ENCODE measurements around the gene TACR1. TPM values are rescaled to one million over a fixed set of nuclear protein-coding genes. Genes with fewer than 3 reads are reported as not detected.
A peak's percentile ranks its signal among the peaks of the same experiment; 100 is the strongest.

The TACR1 gene
- total RNA-seq, 1 experiment from 2014 or later: not detected

DNA sequence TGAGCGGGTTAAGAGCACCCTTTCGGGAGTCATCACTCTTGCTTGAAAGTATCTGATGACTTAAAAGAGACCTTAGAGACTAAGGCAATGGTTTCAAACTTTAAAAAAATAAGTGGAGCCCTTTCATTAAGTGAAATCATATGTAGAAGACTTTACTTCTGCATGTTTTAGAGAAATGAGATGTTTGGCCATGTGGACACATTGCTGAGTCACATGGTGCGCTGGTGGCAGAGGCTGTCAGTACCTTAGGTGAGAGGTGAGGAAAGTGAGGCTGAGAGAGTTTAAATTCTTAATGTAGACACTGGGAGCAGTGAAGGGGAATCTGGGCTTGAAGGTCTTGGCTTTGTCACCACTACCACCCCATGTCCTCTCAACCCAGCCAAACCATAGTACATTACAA, 109.8 kb downstream of the TACR1 start:
- Histone ChIP-seq H3K4me2 (no peak overlapping the region), H3K4me1 (replicated peaks; ENCODE audit: insufficient read depth) (no peaks in the 10 kb centered on the region), H3F3A (ENCODE audit: insufficient read depth, low read depth) (no peaks in the 10 kb centered on the region), H3K9me2 (ENCODE audit: insufficient read depth) (no peaks in the 10 kb centered on the region), H3K36me3 (ENCODE audit: low read depth) (no peaks in the 10 kb centered on the region), H4K20me1 (ENCODE audit: insufficient read depth) (no peaks in the 10 kb centered on the region), H3K4me3 (no peak overlapping the region), H3K27me3 (ENCODE audit: insufficient read depth, low read depth) (no peaks in the 10 kb centered on the region), H3K79me2 (ENCODE audit: low read depth) (no peaks in the 10 kb centered on the region), H3K27ac (no peak overlapping the region), H2AFZ (no peak overlapping the region), H3K9me3 (ENCODE audit: insufficient read depth, low read depth) (no peaks in the 10 kb centered on the region)
- no TSS peak for BruUV-seq (replicated peaks)
- TF ChIP-seq EZH2 (IDR thresholded peaks at IDR 0.05; ENCODE audit: low read depth): no peak
- CTCF ChIA-PET: no interaction called here
- no peak for DNase-seq
- intact Hi-C loops (cut with micrococcal nuclease; ENCODE audit: unreplicated experiment): no loop called here
- POLR2A ChIA-PET (ENCODE audit: unreplicated experiment): no interaction called here

DNA sequence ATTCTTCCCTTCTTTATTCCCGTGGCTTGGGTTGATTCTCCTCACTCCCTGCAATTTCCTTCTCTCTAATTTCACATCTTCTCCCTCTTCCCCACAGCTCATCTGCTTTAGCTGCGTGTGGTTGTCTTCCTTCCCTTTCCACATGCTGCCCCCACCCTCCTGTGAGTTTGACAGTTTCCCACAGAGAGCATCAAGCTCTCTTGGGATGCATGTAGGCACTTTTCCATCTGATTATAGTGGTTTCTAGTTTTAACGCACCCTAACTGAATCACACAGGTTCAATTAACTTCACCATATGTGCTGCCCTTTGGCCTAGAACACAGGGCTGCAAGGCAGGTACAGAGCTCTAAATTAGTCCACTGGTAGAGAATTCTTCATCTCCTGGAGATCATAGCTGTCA, 110.5 kb downstream of the TACR1 start:
- no TSS peak for BruUV-seq (replicated peaks)
- no peak for TF ChIP-seq EZH2 (IDR thresholded peaks at IDR 0.05; ENCODE audit: low read depth)
- TF ChIP-seq, protein P1, sequence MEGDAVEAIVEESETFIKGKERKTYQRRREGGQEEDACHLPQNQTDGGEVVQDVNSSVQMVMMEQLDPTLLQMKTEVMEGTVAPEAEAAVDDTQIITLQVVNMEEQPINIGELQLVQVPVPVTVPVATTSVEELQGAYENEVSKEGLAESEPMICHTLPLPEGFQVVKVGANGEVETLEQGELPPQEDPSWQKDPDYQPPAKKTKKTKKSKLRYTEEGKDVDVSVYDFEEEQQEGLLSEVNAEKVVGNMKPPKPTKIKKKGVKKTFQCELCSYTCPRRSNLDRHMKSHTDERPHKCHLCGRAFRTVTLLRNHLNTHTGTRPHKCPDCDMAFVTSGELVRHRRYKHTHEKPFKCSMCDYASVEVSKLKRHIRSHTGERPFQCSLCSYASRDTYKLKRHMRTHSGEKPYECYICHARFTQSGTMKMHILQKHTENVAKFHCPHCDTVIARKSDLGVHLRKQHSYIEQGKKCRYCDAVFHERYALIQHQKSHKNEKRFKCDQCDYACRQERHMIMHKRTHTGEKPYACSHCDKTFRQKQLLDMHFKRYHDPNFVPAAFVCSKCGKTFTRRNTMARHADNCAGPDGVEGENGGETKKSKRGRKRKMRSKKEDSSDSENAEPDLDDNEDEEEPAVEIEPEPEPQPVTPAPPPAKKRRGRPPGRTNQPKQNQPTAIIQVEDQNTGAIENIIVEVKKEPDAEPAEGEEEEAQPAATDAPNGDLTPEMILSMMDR (conservative IDR thresholded peaks at IDR 0.05): no peak
- Histone ChIP-seq H3K27ac (no peak overlapping the region), H3K27me3 (ENCODE audit: insufficient read depth, low read depth) (no peaks in the 10 kb centered on the region), H3K4me2 (no peak overlapping the region), H3K4me1 (replicated peaks; ENCODE audit: insufficient read depth) (no peaks in the 10 kb centered on the region), H3K36me3 (ENCODE audit: low read depth) (no peaks in the 10 kb centered on the region), H3K9me3 (ENCODE audit: insufficient read depth, low read depth) (no peaks in the 10 kb centered on the region), H3F3A (ENCODE audit: insufficient read depth, low read depth) (no peaks in the 10 kb centered on the region), H4K20me1 (ENCODE audit: insufficient read depth) (no peaks in the 10 kb centered on the region), H3K4me3 (no peak overlapping the region), H3K9me2 (ENCODE audit: insufficient read depth) (no peaks in the 10 kb centered on the region), H2AFZ (no peak overlapping the region), H3K79me2 (ENCODE audit: low read depth) (no peaks in the 10 kb centered on the region)
- ChIA-PET CTCF (no interaction called here), POLR2A (ENCODE audit: unreplicated experiment) (no interaction called here)
- intact Hi-C loops (cut with micrococcal nuclease; ENCODE audit: unreplicated experiment): no loop called here
- peak in 1 of 2 experiments; percentile 31 for DNase-seq

DNA sequence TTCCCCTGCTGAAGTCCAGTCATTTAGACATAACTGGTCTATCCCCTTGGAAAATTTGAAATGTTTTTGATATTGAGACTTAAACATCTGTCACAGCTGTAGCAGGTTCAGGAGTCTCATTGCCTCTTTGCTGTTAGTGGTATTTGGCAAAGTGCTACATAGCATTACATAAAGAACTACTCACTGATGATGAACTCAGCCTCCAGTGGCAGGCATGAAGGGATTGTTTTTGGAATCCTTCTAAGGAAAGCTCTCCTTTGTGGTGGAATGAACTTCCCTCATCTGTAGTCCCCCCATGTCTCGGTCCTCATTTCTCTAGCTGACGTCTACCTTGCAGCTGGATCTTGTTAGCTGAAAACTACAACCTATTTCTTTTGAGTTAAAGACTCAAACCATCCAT, 111.6 kb downstream of the TACR1 start:
- ChIA-PET POLR2A (ENCODE audit: unreplicated experiment) (no interaction called here), CTCF (no interaction called here)
- Histone ChIP-seq H3K27me3 (ENCODE audit: insufficient read depth, low read depth) (no peaks in the 10 kb centered on the region), H3K4me3 (no peak overlapping the region), H3K36me3 (ENCODE audit: low read depth) (no peaks in the 10 kb centered on the region), H3K79me2 (ENCODE audit: low read depth) (no peaks in the 10 kb centered on the region), H3F3A (ENCODE audit: insufficient read depth, low read depth) (no peaks in the 10 kb centered on the region), H3K4me2 (no peak overlapping the region), H4K20me1 (ENCODE audit: insufficient read depth) (no peaks in the 10 kb centered on the region), H3K27ac (no peak overlapping the region), H3K4me1 (replicated peaks; ENCODE audit: insufficient read depth) (no peaks in the 10 kb centered on the region), H3K9me3 (ENCODE audit: insufficient read depth, low read depth) (no peaks in the 10 kb centered on the region), H2AFZ (no peak overlapping the region), H3K9me2 (ENCODE audit: insufficient read depth) (no peaks in the 10 kb centered on the region)
- intact Hi-C loops (cut with micrococcal nuclease; ENCODE audit: unreplicated experiment): no loop called here
- DNase-seq: peak in 1 of 2 experiments; percentile 28
- no TSS peak for BruUV-seq (replicated peaks)
- TF ChIP-seq, protein P1 (conservative IDR thresholded peaks at IDR 0.05): no peak
- TF ChIP-seq EZH2 (IDR thresholded peaks at IDR 0.05; ENCODE audit: low read depth): no peak

DNA sequence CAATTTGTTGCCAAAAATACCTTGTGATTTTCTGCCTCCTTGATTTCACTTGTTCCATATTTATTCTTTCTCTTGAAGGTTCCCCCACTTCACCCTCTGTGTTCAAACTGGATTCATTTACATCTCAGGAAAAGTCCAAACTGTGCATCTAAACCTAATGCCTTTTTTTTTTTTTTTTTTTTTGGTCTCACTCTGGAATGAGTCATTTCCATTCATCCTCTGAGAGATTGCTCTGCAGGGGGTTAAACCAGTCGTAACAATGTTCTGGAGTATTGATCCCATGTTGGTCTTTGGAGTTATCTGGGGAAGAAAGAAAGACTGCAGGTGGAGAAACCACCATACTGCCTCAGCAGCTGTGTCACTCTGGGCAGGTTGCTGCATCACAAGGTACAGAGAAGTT, 119.7 kb downstream of the TACR1 start:
- no peaks in the 10 kb centered on the region for H3K27me3 ChIP-seq (ENCODE audit: insufficient read depth, low read depth)
- H3K4me3 ChIP-seq: no peak overlapping the region
- CTCF ChIA-PET: no interaction called here
- H3K9me2 ChIP-seq (ENCODE audit: insufficient read depth): no peaks in the 10 kb centered on the region
- H4K20me1 ChIP-seq (ENCODE audit: insufficient read depth): no peaks in the 10 kb centered on the region
- no peaks in the 10 kb centered on the region for H3F3A ChIP-seq (ENCODE audit: insufficient read depth, low read depth)
- intact Hi-C loops (cut with micrococcal nuclease; ENCODE audit: unreplicated experiment): no loop called here
- no peaks in the 10 kb centered on the region for H3K4me1 ChIP-seq (replicated peaks; ENCODE audit: insufficient read depth)
- H3K79me2 ChIP-seq (ENCODE audit: low read depth): no peaks in the 10 kb centered on the region
- no peak overlapping the region for H2AFZ ChIP-seq
- no peaks in the 10 kb centered on the region for H3K36me3 ChIP-seq (ENCODE audit: low read depth)
- no peak overlapping the region for H3K27ac ChIP-seq
- no peak overlapping the region for H3K4me2 ChIP-seq
- POLR2A ChIA-PET (ENCODE audit: unreplicated experiment): no interaction called here
- no peaks in the 10 kb centered on the region for H3K9me3 ChIP-seq (ENCODE audit: insufficient read depth, low read depth)
- no peak for TF ChIP-seq EZH2 (IDR thresholded peaks at IDR 0.05; ENCODE audit: low read depth)
- TF ChIP-seq, protein P1 (conservative IDR thresholded peaks at IDR 0.05): no peak
- BruUV-seq (replicated peaks): no TSS peak
- no peak for DNase-seq
